HEK293 (cell line): ENCODE measurements around the gene LYPD4.

Experiments used
- CTCF ChIP-seq: fragments of 450-650 bp; formaldehyde crosslinking; IDR thresholded peaks from 2 replicates; pipeline ENCODE4 v1.5.1; 2016; ENCODE audit warnings: missing biosample characterization, missing genetic modification characterization
- OSR2 ChIP-seq: fragments of 450-650 bp; formaldehyde crosslinking; IDR thresholded peaks from 2 replicates; pipeline ENCODE4 v1.5.1; 2016; ENCODE audit warnings: missing biosample characterization, missing genetic modification characterization
- PRDM4 ChIP-seq: fragments of 450-650 bp; formaldehyde crosslinking; IDR thresholded peaks from 2 replicates; pipeline ENCODE4 v1.5.1; 2017; ENCODE audit warnings: missing biosample characterization, missing genetic modification characterization
- REST ChIP-seq: fragments of 450-650 bp; formaldehyde crosslinking; IDR thresholded peaks from 2 replicates; pipeline ENCODE4 v1.5.1; 2016; ENCODE audit warnings: missing biosample characterization, missing genetic modification characterization
- SETDB1 ChIP-seq: IDR thresholded peaks from one replicate; pipeline ENCODE4 v1.6.1; 2017; ENCODE audit warnings: mild to moderate bottlenecking, low read length, moderate library complexity, mixed read lengths; ENCODE audit not compliant: insufficient read length
- YY1 ChIP-seq: fragments of 450-650 bp; formaldehyde crosslinking; IDR thresholded peaks from 2 replicates; pipeline ENCODE4 v1.5.1; 2018; ENCODE audit warnings: missing biosample characterization, missing genetic modification characterization
- ZNF121 ChIP-seq: fragments of 450-650 bp; formaldehyde crosslinking; IDR thresholded peaks from 2 replicates; pipeline ENCODE4 v1.5.1; 2016; ENCODE audit warnings: missing biosample characterization, missing genetic modification characterization
- ZNF133 ChIP-seq: fragments of 450-650 bp; formaldehyde crosslinking; IDR thresholded peaks from 2 replicates; pipeline ENCODE4 v1.5.1; 2016; ENCODE audit warnings: missing biosample characterization, missing genetic modification characterization
- ZNF155 ChIP-seq: fragments of 450-650 bp; formaldehyde crosslinking; IDR thresholded peaks from 2 replicates; pipeline ENCODE4 v1.5.1; 2016; ENCODE audit warnings: missing biosample characterization, missing genetic modification characterization
- ZNF449 ChIP-seq: fragments of 450-650 bp; formaldehyde crosslinking; IDR thresholded peaks from 2 replicates; pipeline ENCODE4 v1.5.1; 2017; ENCODE audit warnings: missing biosample characterization, mild to moderate bottlenecking, missing genetic modification characterization, moderate library complexity
- ZNF544 ChIP-seq: fragments of 450-650 bp; formaldehyde crosslinking; IDR thresholded peaks from 2 replicates; pipeline ENCODE4 v1.5.0; 2017; ENCODE audit warnings: missing biosample characterization, missing genetic modification characterization
- ZNF670 ChIP-seq: fragments of 450-650 bp; formaldehyde crosslinking; IDR thresholded peaks from 2 replicates; pipeline ENCODE4 v1.5.1; 2016; ENCODE audit warnings: missing biosample characterization, missing genetic modification characterization, low read depth

- no peak for TF ChIP-seq OSR2 (tag by site-specific recombination)
- TF ChIP-seq REST (tag by site-specific recombination), result no peak
- no peak for TF ChIP-seq CTCF (tag by site-specific recombination)
- TF ChIP-seq ZNF133 (tag by site-specific recombination), result no peak
- TF ChIP-seq ZNF449 (tag by site-specific recombination), result no peak
- TF ChIP-seq PRDM4 (tag by site-specific recombination), result no peak
- TF ChIP-seq YY1 (tag by site-specific recombination), result no peak
- TF ChIP-seq ZNF121 (tag by site-specific recombination), result no peak
- no peak for TF ChIP-seq ZNF544
- no peak for TF ChIP-seq ZNF670
- TF ChIP-seq SETDB1, result no peak
- no peak for TF ChIP-seq ZNF155 (tag by site-specific recombination)
Observed at GRCh38 chr19:41892173-41892902, 47.9 kb upstream of the LYPD4 start.
